Retinal pigment epithelial cell (primary cell): ENCODE data around the gene TAF6.
A peak's percentile ranks its signal among the peaks of the same experiment; 100 is the strongest.

Experiments
- DNase-seq: peaks from one replicate; pipeline ENCODE4 v3.0.0-alpha.2; 2010; ENCODE audit warnings: low read depth
- H3K4me3 ChIP-seq: 2 replicates; pipeline ENCODE4 v1.5.1; 2011; ENCODE audit warnings: mild to moderate bottlenecking, low read length, control low read depth, moderate library complexity
- CTCF ChIP-seq: conservative IDR thresholded peaks from 2 replicates; pipeline ENCODE4 v1.5.1; 2011; ENCODE audit warnings: low read depth, low read length, control low read depth, inconsistent platforms

Gene TAF6

DNA sequence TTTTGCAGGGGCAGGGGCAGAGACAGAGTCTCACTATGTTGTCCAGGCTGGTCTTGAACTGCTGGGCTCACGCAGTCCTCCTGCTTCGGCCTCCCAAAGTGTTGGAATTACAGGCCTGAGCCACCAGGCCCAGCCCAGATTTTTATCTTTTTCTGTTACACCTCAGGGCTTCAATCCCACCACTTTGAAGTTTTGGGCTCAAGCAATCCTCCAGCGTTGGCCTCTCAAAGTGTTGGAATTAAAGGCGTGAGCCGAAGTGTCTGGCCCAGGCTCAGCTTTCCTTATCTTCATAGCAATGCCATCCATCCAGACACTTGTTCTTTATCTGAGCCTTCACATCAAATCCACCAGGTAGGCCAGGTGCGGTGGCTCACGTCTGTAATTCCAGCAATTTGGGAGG, 4.1 kb downstream of the TAF6 start:
- DNase-seq = no peak
- no peak for TF ChIP-seq CTCF

DNA sequence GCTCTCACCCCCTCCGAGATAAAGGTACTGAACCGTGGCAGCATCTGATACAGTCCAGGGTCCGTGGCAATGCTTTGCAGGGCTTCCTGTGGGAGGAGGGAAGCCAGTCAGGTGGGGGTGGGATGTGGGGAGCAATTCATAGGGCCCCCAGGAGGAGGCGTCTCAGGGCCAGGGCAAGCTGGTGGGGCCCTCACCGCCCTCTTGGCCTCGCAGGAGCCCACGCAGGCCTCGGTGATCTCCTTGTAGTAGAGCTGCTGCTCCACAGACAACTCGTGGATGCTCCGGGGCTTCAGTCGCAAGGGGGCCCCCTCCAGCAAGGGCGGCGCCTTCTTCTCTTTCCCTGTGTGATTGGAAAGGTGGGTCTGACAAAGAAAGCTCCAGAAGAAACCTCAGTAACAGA, 7.2 kb downstream of the TAF6 start:
- no peak for TF ChIP-seq CTCF

More for the DNA sequence above, 4.1 kb downstream of the TAF6 start:
- H3K4me3 ChIP-seq = no peak overlapping the region

DNA sequence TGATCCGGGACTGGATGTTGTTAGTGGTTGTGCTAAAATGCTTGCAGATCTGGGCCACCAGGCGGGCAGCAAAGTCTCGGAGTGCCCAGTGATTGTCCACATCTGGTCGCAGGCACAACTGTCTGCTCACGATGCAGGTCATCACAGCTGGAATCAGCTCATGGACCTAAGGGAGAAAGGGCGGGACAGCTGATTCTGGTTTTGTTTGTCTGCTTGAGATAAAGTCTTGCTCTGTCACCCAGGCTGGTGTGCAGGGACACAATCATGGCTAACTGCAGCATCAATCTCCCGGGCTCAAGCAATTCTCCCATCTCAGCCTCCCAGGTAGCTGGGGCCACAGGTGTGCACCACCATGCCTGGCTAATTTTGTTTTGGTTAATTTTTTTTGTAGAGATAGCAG, 8.0 kb downstream of the TAF6 start:
- TF ChIP-seq CTCF = no peak
- no peak overlapping the region for H3K4me3 ChIP-seq
- DNase-seq = no peak

More for the DNA sequence above, 7.2 kb downstream of the TAF6 start:
- no peak for DNase-seq
- no peak overlapping the region for H3K4me3 ChIP-seq

DNA sequence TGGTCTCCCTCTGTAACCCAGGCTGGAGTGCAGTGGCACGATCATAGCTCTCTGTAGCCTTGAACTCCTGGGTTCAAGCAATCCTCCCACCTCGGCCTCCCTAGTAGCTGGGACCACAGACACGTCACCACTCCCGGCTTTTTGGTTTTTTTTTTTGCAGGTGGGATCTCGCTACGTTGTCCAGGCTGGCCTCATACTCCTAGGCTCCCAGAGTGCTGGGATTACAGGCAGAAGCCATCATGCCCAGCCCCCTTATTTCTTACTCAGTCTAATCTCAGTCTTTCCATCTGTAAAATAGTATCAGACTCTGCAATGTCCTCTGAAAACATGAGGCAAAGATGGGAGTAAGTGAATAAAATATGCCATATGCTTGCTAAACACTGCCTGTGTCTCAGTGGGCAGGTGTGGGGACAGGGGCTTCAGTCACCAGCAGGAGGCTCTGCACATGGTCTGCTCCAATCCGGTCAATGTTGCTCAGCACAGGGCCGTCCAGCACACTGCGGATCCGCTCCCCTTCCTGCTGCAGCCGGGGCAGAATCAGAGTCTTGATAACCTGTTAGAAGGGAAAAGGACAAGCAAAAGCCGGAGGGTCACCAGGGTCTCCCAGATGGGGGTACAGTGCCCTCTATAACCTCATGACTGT, 9.5 kb downstream of the TAF6 start:
- peak; percentile 28 for TF ChIP-seq CTCF
- no peak overlapping the region for H3K4me3 ChIP-seq
- DNase-seq = no peak

DNA sequence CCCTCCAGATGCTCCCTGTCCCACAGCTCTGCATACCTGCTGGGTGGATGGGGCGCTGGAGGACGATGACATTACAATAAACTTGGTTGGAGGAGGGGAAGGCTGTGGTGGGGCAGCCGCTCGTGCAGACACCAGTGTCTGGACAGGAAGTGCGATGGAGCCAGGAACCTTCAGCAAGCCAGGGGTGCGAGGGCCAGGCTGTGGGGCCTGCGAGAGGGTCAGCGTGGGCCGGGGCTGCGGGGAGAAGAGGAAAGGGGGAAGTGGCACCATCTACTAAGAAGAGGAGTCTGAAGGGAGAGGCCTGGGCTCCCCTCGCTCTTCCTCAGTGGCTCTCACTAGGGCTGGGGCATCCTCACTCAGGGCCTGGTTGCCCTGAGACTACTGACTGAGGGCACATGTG, 11.3 kb downstream of the TAF6 start:
- TF ChIP-seq CTCF = no peak
- H3K4me3 ChIP-seq = no peak overlapping the region
- DNase-seq = no peak

GRCh38 chr7:100107125-100107737, 11.9 kb downstream of the TAF6 start:
- H3K4me3 ChIP-seq = no peak overlapping the region
- TF ChIP-seq CTCF = no peak
- no peak for DNase-seq

DNA sequence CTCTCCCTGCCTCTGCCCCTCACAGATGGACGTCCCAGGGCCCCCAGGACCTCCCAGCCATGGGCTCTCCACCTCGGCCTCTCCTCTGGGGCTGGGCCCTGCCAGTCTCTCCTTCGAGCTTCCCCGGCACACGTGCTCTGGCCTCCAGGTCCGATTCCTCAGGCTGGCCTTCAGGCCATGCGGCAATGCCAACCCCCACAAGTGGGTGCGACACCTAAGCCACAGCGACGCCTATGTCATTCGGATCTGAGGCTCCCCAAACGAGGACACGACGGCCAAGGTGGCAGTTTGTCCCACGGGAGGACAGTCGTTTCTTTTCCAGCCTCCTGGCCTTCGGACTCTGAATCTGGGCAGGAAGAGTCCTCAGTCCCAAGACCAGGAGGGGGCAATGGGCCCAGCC, 12.5 kb downstream of the TAF6 start:
- no peak for DNase-seq
- TF ChIP-seq CTCF = no peak
- no peak overlapping the region for H3K4me3 ChIP-seq
